ENCODE measurements around the gene LTB4R.

The LTB4R gene, protein sequence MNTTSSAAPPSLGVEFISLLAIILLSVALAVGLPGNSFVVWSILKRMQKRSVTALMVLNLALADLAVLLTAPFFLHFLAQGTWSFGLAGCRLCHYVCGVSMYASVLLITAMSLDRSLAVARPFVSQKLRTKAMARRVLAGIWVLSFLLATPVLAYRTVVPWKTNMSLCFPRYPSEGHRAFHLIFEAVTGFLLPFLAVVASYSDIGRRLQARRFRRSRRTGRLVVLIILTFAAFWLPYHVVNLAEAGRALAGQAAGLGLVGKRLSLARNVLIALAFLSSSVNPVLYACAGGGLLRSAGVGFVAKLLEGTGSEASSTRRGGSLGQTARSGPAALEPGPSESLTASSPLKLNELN

DNA sequence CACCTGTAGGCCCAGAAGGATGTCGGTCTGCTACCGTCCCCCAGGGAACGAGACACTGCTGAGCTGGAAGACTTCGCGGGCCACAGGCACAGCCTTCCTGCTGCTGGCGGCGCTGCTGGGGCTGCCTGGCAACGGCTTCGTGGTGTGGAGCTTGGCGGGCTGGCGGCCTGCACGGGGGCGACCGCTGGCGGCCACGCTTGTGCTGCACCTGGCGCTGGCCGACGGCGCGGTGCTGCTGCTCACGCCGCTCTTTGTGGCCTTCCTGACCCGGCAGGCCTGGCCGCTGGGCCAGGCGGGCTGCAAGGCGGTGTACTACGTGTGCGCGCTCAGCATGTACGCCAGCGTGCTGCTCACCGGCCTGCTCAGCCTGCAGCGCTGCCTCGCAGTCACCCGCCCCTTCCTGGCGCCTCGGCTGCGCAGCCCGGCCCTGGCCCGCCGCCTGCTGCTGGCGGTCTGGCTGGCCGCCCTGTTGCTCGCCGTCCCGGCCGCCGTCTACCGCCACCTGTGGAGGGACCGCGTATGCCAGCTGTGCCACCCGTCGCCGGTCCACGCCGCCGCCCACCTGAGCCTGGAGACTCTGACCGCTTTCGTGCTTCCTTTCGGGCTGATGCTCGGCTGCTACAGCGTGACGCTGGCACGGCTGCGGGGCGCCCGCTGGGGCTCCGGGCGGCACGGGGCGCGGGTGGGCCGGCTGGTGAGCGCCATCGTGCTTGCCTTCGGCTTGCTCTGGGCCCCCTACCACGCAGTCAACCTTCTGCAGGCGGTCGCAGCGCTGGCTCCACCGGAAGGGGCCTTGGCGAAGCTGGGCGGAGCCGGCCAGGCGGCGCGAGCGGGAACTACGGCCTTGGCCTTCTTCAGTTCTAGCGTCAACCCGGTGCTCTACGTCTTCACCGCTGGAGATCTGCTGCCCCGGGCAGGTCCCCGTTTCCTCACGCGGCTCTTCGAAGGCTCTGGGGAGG, at the start of gene LTB4R:
Gene LTB4R (plus strand): TSS at position 857 of the 959 bp plus-strand sequence. CDS start 4,150 bp downstream, outside the sequence.
- in situ Hi-C loops (cut with MboI; ENCODE audit: low sequenced_read_pairs): no loop called here

DNA sequence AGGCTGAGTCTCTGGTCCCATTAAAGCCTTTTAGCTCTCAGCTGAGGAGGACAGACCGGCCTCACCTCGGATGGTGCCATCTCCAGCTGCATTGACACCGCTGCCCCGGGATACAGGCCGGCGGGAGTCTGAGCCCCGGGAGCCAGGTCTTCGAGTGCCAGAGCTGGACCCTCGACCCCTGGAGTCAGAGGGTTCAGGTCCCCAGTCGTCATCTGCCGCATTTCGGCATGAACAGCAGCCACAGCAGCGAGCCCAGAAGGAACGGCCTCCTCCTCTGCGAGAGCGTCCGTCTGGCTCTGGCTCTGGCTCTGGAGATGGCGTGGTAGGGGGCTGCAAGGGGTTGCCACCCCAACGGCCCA, 49.4 kb upstream of the LTB4R start:
- in situ Hi-C loops (cut with MboI; ENCODE audit: low sequenced_read_pairs): no loop called here

DNA sequence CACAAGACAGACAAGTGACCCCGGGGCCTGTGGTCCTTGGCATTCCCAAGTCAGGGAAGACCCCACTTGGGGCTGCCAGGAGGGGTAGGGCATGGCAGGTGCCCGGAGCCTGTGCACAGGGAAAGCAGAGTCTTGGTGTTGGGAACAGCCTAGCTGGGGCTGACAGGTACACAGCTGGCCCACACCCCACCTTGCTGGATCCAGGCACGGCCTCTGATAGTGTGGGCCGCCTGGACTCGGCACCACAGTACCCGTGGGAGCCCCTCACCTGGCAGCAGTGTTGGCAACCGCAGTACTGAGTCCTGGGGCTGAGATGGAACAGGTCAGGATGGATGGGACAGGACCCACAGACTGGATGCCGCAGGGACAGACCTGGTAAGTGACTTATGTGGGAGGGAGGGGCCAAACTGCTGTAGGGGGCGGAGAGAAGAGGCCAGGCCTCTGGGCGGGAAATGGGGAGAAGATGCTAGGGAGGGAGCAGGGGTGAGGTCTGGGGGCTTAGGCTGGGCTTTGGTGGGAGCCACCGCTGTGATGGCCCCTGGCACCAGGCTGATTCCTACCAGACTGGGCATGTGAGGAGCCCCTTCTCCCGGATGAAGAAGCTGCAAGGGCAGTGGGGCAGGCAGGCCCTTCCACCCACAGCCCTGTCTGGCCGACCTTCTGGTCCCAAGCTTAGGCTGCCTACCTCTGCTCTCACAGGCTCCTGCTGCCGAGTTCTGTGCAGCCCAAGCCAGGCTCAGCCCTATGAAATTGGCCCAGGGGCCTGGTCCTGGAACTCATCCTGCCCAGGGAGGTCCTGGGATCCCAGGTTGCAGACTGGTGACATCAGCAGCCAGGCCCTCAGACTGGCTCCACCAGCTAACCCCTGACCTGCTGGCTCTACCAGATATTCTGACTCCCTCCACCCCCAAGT, 48.2 kb upstream of the LTB4R start, which contains the start of gene TGM1:
Gene TGM1 (minus strand): TSS at position 357 of the 913 bp plus-strand sequence. CDS start 825 bp downstream, outside the sequence.
- in situ Hi-C loops (cut with MboI; ENCODE audit: low sequenced_read_pairs): no loop called here

DNA sequence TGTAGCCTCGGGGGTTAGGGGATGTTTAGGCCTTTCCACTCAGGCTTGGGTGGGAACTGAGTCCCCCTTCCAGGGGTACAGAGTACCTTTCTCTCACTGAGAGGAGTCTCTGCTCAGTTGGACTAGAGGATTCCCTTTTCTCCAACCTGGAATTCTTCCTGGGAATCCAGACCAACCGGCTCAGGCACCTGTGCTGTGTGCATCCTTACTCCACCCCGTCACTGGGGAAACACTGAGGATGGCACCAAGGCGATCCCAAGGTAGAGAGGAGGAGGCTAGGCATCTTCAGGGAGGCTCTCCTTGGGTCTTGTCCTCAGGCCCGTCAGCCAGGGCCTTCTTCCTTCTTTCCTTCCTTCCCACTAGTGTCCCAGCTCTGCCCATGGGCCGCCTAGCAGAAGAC, 47.5 kb upstream of the LTB4R start:
- in situ Hi-C loops (cut with MboI; ENCODE audit: low sequenced_read_pairs): no loop called here

DNA sequence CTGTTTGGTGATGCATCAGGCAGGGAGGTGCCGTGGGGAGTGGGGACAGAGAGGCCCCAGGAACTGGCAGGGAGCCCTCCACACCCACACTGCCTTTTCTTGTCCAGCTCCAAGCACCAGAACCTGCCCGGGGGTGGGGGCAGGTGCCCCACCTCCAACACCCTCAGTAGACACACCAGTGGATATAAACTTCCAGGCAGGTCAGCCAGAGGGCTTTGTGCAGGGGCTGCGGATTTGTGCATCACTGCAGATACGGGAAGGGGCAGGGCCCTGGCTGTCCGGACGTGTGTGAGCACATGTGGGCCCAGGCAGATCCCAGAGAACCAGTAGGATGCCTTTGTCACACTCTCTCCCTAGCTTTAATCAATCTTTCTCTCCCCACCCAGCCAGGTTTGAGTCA, 47.0 kb upstream of the LTB4R start:
- in situ Hi-C loops (cut with MboI; ENCODE audit: low sequenced_read_pairs): no loop called here

DNA sequence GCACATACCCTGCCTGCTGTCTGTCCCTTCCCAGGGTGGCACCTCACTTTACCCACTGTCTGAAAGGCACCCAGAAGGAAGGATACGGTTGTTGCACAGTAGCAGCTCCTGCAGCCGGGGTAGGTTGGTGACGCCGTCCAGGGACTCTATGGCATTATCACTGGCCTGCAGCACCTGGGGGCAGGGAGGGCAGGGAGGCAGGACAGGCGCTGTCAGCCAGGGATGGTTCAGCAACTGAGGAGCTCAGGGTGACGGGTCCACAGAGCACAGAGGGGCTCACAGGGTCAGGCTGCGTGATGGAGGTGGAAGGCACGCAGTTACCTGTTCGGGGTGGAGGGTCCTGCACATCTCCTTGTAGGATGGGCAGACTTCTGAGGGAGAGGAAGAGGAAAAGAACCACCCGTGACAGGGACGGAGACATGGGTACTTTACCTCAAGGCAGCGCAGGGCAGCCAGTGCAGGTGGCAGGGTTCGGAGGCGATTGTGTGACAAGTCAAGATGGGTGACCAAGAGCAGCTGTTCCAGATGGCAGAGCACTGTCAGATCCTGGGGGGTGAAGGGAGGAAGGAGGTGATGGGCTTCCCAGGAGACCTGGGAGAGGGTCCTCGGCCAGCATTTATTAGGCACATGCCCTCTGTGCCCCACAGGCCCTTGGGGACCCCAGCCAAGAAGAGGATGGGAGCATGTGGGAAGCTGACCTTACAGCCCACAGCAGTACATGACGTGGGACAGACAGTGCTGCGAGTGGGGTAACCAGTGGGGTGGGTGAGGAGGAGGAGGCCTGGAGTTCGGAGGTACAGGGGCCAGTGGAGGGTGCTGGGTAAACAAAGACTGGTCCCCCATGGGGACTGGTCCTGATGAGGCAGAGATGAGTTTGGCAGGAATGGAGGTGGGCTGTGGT, 44.7 kb upstream of the LTB4R start:
- in situ Hi-C loops (cut with MboI; ENCODE audit: low sequenced_read_pairs): no loop called here

DNA sequence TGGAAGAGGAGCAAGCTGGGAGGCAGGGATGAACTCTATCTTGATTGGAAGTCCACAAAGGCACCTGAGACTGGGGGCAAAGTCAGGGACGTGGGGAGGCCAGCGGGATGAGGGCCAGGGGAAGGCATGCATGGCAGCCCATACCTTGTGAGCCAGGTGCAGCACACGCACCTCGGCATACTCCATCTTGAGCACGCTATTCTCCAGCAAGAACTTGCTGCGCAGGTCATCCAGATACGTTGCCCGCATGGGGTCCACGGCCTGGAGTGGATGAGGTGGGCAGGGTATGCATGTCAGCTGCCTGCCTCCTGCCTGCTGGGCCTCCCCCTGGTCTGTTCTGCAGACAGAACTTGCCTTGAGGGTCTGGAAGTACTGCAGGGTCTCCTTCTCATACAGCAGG, 43.8 kb upstream of the LTB4R start:
- in situ Hi-C loops (cut with MboI; ENCODE audit: low sequenced_read_pairs): no loop called here

DNA sequence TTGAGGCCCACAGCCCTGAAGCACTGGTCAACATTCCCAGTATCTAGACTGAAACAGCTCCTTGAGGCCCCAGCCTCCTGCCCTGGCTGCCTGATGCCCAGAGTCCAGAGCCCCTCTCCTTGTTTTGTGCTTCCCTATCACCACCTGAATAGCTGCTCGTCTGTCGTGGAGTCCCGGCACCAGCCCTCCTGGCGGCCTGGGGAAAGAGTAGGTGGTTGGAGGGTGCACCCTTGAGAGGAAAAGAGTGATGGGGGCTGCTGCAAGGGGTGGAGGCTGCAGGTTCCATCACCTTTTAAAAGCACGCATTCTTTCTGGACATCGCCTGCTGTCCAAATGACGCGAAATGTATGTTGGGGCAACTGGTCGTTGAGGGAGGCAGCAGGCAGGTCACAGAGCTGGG, 43.1 kb upstream of the LTB4R start:
- in situ Hi-C loops (cut with MboI; ENCODE audit: low sequenced_read_pairs): no loop called here

DNA sequence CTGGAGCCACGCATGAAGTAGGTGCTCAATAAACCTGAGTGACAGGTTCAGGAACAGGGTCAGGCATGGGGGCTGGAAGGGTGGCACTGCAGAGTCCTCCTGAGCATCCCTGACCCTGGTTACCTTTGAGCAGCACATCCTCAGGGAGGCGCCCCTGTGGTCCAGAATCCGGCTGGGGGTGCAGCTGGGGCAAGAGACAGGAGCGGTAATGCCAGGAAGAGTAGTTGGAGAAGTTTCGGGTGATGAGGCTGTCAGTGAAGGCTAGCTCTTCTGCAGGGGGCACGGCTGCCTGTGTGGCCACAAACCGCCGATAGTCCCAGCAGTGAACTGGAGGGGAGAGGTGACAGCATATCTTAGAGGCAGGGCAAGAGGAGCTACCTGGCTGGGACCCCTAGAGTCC, 41.9 kb upstream of the LTB4R start:
- in situ Hi-C loops (cut with MboI; ENCODE audit: low sequenced_read_pairs): no loop called here

DNA sequence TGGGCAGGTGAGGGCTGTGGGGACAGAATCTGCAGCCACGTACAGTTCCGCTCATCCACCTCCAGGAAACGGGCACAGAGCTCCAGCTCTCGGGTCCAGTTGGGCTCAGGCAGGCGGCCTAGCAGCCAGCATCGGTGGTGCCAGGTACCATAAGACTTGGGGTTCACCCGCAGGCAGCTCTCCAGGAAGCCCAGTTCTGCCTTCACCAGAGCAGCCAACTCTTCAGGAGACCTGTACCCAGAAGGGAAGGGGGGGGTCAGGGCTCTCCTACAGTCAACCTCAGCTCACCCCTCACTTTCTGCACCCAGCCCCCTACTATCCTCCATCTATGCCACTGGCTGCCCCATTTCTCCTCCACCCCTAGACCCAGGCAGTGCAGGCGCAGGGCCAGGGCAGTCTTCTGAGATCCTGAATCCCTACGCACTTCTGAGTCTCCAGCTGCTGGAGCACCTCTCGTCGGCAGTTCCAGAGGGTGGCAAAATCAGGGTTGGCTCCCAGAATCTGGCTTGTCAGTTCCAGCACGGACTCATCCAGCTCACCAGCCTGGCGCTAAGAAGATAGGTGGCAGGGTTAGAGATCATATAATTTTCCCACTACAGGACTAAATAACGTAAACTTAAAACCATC, 41.3 kb upstream of the LTB4R start:
- in situ Hi-C loops (cut with MboI; ENCODE audit: low sequenced_read_pairs): no loop called here

DNA sequence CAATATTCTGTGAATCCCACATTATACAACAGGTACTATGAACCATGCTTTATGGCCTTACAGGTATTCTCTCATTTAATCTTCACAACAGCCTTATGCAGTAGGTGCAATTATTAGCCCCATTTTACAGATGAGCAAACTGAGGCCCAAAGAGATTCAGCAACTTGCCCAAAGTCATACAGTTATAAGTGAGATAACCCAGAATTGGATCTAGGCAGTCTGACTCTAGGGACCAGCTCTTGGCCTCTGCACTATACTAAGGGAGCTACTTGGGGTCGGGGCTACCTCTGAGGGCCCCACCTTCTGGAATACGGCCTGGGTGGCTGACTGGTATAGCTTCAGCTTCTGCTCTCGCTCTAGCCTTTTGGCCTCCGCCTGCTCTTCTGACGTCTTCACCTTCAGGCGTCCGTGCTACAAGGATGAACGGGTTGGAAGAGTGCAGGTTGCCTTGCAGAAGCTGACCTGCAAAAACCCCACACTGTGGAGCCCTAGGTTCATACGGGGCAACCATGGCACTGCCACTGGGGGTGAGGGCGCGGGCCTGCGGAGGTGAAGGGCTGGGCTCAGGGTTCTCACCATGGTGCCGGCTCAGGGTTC, 40.7 kb upstream of the LTB4R start:
- in situ Hi-C loops (cut with MboI; ENCODE audit: low sequenced_read_pairs): no loop called here

DNA sequence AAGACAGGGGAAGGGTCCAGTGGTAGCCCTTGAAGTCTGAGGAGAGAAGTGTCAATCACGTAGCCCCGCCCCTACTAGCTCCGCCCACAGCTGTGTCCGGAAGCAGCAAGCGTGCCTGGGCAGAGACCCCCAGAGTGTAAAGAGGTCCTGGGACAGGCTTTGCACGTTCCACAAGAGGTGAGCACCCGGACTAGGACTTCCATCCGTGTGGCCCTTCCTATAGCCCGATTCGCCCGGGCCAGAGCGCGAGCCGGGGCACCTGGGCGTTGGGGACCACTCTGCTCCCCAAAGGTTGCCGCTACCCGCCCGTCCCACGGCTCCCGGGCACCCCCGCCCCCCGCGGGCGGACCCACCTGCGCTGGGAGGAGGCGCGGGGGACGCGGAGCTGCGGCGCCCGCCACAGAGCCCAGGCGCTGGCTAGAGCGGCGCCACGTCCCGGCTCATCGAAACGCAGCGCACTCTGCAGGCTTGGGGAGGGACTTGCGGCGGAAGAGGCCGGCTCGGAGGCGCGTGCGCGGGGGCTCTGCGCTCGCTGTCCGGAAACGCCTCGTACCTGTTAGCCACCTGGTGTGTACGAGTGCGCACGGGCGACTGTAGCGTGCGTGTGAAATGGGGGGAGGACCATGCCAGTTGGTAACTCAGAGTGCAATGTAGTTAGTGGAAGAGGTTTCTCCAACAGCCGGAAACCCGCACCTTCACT, 40.0 kb upstream of the LTB4R start, which contains the start of gene RABGGTA:
Gene RABGGTA (minus strand): TSS at position 464 of the 700 bp plus-strand sequence. CDS start 482 bp downstream, outside the sequence.
- in situ Hi-C loops (cut with MboI; ENCODE audit: low sequenced_read_pairs): no loop called here

DNA sequence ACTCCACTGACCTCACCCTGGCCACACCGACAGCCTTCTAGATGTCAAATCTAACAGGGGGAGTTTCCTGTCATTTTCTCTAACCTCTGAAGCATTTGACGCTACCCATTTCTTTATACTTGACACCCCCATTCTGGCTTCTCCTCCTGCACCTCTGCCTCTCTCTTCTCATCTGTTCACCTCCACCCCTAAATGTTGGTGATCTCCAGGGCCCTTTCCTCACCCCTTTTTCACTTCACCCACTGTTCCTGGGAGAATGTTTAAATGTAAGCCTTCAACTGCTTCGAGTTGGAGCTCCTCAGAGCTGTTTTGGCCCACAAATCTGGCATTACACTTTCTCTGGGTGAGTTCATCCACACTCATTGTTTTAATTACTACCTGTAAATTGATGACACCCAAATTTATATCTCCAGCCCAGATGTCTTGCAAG, 39.5 kb upstream of the LTB4R start:
- in situ Hi-C loops (cut with MboI; ENCODE audit: low sequenced_read_pairs): no loop called here

DNA sequence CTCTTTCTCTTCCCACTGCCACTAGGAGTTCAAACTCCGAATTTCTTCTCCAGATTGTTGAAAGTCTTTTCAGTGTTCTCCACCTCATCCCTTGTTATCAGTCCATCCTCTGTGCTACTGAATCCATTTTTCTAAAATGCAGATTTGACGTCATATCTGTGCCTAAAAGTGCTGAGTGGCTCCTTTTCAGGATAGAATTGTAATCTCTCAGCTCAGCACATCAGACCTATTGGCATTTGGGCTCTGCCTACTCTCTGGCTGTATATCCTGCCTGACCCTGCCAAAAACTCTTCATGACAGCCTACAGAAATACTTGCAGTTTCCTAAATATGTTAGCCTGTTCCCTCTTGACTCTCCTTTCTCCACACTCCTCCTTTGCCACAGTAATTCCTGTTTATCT, 38.8 kb upstream of the LTB4R start:
- in situ Hi-C loops (cut with MboI; ENCODE audit: low sequenced_read_pairs): no loop called here

DNA sequence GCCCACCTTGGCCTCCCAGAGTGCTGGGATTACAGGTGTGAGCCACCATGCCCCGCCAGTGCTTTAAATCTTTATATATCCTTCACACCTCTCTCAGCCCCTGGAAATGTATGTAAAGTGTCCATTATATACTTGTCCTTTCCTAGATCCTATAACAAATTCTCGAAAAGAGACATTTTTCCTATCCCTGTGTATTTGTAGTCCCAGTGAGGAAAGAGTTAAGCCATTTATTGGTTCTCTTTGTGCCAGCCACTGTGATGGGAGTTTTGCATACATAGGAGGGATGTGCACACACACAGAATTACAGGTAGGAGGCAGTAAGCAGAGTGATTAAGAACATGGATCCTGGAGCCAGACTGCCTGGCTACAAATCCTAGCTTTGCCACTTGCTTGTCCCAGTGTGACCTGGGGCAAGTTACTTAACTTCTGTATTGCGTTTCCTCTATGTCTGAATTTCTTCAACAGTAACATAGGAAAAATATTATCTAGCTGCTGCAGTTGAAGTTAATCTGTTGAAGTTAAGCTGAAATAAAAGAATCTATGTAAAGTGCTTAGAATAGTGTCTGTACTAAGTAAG, 37.8 kb upstream of the LTB4R start:
- in situ Hi-C loops (cut with MboI; ENCODE audit: low sequenced_read_pairs): no loop called here

DNA sequence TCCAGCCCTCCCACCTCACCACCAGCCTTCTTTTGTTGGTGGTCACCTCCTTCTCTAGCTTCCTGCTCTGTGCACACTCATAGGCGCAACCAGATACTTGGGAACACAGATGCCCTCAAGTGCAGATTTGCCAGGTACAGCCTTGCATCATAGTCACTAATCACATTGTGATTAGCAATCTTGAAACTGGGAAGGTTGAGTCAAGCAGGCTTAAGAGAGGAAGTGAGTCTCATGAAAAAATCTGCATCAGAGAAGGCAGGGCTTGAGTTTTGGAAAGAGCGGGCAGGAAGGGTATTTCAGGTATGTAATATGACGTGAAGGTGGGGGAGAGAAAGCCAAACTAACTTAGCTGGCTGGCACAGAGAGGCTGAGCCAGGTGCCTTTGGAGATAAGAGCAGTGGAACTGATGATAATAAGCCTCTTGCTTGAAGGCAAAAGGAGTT, 37.2 kb upstream of the LTB4R start:
- in situ Hi-C loops (cut with MboI; ENCODE audit: low sequenced_read_pairs): no loop called here

DNA sequence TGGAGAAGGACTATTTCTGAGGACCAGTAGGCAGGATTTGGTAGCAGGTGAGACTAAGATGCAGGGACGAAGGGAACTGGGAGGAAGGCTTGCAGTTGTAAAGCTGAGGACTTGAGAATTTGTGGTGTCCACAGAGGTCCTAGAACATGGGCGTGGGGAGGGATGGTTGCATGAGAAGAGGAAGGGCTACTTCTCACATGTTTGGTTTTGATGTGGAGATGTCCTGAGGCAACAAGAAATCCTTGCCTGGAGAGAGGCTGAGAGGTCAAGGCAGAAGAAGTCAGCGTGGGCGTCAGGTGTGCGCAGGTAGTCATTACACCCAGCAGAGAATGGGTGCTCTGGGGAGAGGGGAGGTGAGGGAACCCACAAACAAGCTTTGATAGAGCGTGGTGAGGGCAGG, 34.2 kb upstream of the LTB4R start:
- in situ Hi-C loops (cut with MboI; ENCODE audit: low sequenced_read_pairs): no loop called here
